NCI-H1048 (cell line): ENCODE data around the gene SLC39A3.

Experiments used
- DNase-seq: peaks from one replicate; lab custom pipeline; 2025; lab: John Stamatoyannopoulos, UW

SLC39A3 gene

GRCh38 chr19:2747349-2747748 lies 7.5 kb upstream of the SLC39A3 start:
- no peak for DNase-seq

GRCh38 chr19:2744113-2744512 lies 4.3 kb upstream of the SLC39A3 start:
- no peak for DNase-seq

GRCh38 chr19:2743099-2743498 lies 3.3 kb upstream of the SLC39A3 start:
- DNase-seq: no peak

- DNase-seq: no peak
These were observed 468 bp upstream of the SLC39A3 start for GRCh38 chr19:2740314-2740656.

GRCh38 chr19:2736550-2737190 lies 3.1 kb downstream of the SLC39A3 start:
- DNase-seq: no peak

GRCh38 chr19:2735374-2735773 lies 4.4 kb downstream of the SLC39A3 start:
- DNase-seq: no peak

GRCh38 chr19:2734589-2735288 lies 5.1 kb downstream of the SLC39A3 start:
- no peak for DNase-seq

GRCh38 chr19:2733930-2734588 lies 5.8 kb downstream of the SLC39A3 start:
- no peak for DNase-seq

- no peak for DNase-seq
These were observed 6.9 kb downstream of the SLC39A3 start for GRCh38 chr19:2732883-2733282.

- DNase-seq: no peak
These were observed 7.6 kb downstream of the SLC39A3 start for GRCh38 chr19:2732157-2732725.

GRCh38 chr19:2731181-2731995 lies 8.4 kb downstream of the SLC39A3 start:
- no peak for DNase-seq

- DNase-seq: no peak
These were observed 9.6 kb downstream of the SLC39A3 start for GRCh38 chr19:2729943-2730818.

GRCh38 chr19:2728783-2729387 lies 10.9 kb downstream of the SLC39A3 start:
- no peak for DNase-seq

- no peak for DNase-seq
These were observed 12.2 kb downstream of the SLC39A3 start for GRCh38 chr19:2727640-2727944.

GRCh38 chr19:2726904-2727639 lies 12.7 kb downstream of the SLC39A3 start:
- DNase-seq: no peak

- no peak for DNase-seq
These were observed 13.5 kb downstream of the SLC39A3 start for GRCh38 chr19:2726160-2726855.

- no peak for DNase-seq
These were observed 15.7 kb downstream of the SLC39A3 start for GRCh38 chr19:2724148-2724557.

GRCh38 chr19:2723747-2724146 lies 16.1 kb downstream of the SLC39A3 start:
- DNase-seq: no peak

GRCh38 chr19:2723345-2723715 lies 16.5 kb downstream of the SLC39A3 start:
- DNase-seq: no peak
